Activated naive CD4-positive, alpha-beta T cell treated with anti-CD3 and anti-CD28 coated beads for 36 hours (primary cell): ENCODE measurements around the gene NALCN. TPM values are rescaled to one million over a fixed set of nuclear protein-coding genes. Genes with fewer than 3 reads are reported as not detected.
A peak's percentile ranks its signal among the peaks of the same experiment; 100 is the strongest.

Source experiments
- CTCF ChIA-PET: fragments of 350-600 bp; sonication (Branson Sonifier 250); formaldehyde crosslinking; loops from one replicate; lab custom pipeline; 2021; ENCODE audit warnings: antibody characterized with exemption; lab: Charles Lee
- DNase-seq: peaks from one replicate; pipeline ENCODE4 v3.0.0-alpha.2; 2020
- H3K27ac Mint-ChIP-seq: one replicate; pipeline ENCODE4 v1.8.0; 2021; ENCODE audit warnings: mild to moderate bottlenecking, mixed read lengths
- H3K27me3 Mint-ChIP-seq: one replicate; pipeline ENCODE4 v1.8.0; 2021; ENCODE audit warnings: low read depth, mixed read lengths
- H3K36me3 Mint-ChIP-seq: one replicate; pipeline ENCODE4 v1.8.0; 2021; ENCODE audit warnings: low read depth, mixed read lengths
- H3K4me1 Mint-ChIP-seq: one replicate; pipeline ENCODE4 v1.8.0; 2021; ENCODE audit warnings: low read depth, mixed read lengths
- H3K4me3 Mint-ChIP-seq: one replicate; pipeline ENCODE4 v1.8.0; 2021; ENCODE audit warnings: mild to moderate bottlenecking, moderate library complexity, mixed read lengths
- H3K9me3 Mint-ChIP-seq: one replicate; pipeline ENCODE4 v1.8.0; 2021; ENCODE audit warnings: mixed read lengths
- intact Hi-C: fragments of 100-400 bp; cut with micrococcal nuclease; formaldehyde crosslinking; loops from one replicate; pipeline ENCODE4 v1.15.1; 2023
- total RNA-seq, 2 experiments: library from RNA; stranded (reverse); gene quantifications; one replicate each; pipeline ENCODE4 v1.2.3, GENCODE V29; 2021

The NALCN gene
- total RNA-seq, 2 experiments from 2014 or later: not detected

- peaks cover 4% of the 10 kb centered on the region for H3K27me3 Mint-ChIP-seq
- intact Hi-C loops: loop anchor here (5.0 kb wide), 1 partner anchor 369 kb away; no protein-coding TSS in a partner anchor
- peaks cover 1% of the 10 kb centered on the region for H3K36me3 Mint-ChIP-seq
- no peak overlapping the region for H3K27ac Mint-ChIP-seq
- CTCF ChIA-PET: no interaction called here
- DNase-seq: peak; percentile 64
- no peak overlapping the region for H3K4me3 Mint-ChIP-seq
- H3K9me3 Mint-ChIP-seq: no peaks in the 10 kb centered on the region
- H3K4me1 Mint-ChIP-seq: peaks cover 2% of the 10 kb centered on the region
Observed at GRCh38 chr13:101258071-101258470, 158.2 kb downstream of the NALCN start.

GRCh38 chr13:101248739-101249514 lies 167.4 kb downstream of the NALCN start:
- DNase-seq: no peak
- H3K4me1 Mint-ChIP-seq: peaks cover 19% of the 10 kb centered on the region
- CTCF ChIA-PET: no interaction called here
- H3K27me3 Mint-ChIP-seq: peaks cover 2% of the 10 kb centered on the region
- H3K9me3 Mint-ChIP-seq: peaks cover 11% of the 10 kb centered on the region
- intact Hi-C loops: no loop called here
- no peak overlapping the region for H3K27ac Mint-ChIP-seq
- no peak overlapping the region for H3K4me3 Mint-ChIP-seq
- no peaks in the 10 kb centered on the region for H3K36me3 Mint-ChIP-seq

- Mint-ChIP-seq H3K27me3 (peaks cover under 1% of the 10 kb centered on the region), H3K36me3 (no peaks in the 10 kb centered on the region), H3K4me3 (no peak overlapping the region), H3K9me3 (no peaks in the 10 kb centered on the region), H3K27ac (no peak overlapping the region), H3K4me1 (peaks cover 21% of the 10 kb centered on the region)
- no peak for DNase-seq
- CTCF ChIA-PET: no interaction called here
- intact Hi-C loops: no loop called here
Observed at GRCh38 chr13:101242720-101243119, 173.6 kb downstream of the NALCN start.

- Mint-ChIP-seq H3K27ac (no peak overlapping the region), H3K9me3 (no peaks in the 10 kb centered on the region), H3K4me1 (peaks cover 2% of the 10 kb centered on the region), H3K36me3 (no peaks in the 10 kb centered on the region), H3K27me3 (no peaks in the 10 kb centered on the region), H3K4me3 (no peak overlapping the region)
- intact Hi-C loops: no loop called here
- CTCF ChIA-PET: no interaction called here
- no peak for DNase-seq
Observed at GRCh38 chr13:101238555-101238954, 177.8 kb downstream of the NALCN start.

- no peak for DNase-seq
- H3K27ac Mint-ChIP-seq: no peak overlapping the region
- peaks cover 5% of the 10 kb centered on the region for H3K9me3 Mint-ChIP-seq
- no peaks in the 10 kb centered on the region for H3K36me3 Mint-ChIP-seq
- H3K4me1 Mint-ChIP-seq: no peaks in the 10 kb centered on the region
- peaks cover under 1% of the 10 kb centered on the region for H3K27me3 Mint-ChIP-seq
- no peak overlapping the region for H3K4me3 Mint-ChIP-seq
- CTCF ChIA-PET: no interaction called here
- intact Hi-C loops: no loop called here
Observed at GRCh38 chr13:101231751-101232428, 184.4 kb downstream of the NALCN start.

- no peak overlapping the region for H3K27ac Mint-ChIP-seq
- intact Hi-C loops: no loop called here
- no peaks in the 10 kb centered on the region for H3K4me1 Mint-ChIP-seq
- H3K4me3 Mint-ChIP-seq: no peak overlapping the region
- H3K36me3 Mint-ChIP-seq: no peaks in the 10 kb centered on the region
- peaks cover 5% of the 10 kb centered on the region for H3K9me3 Mint-ChIP-seq
- H3K27me3 Mint-ChIP-seq: peaks cover 2% of the 10 kb centered on the region
- no peak for DNase-seq
- CTCF ChIA-PET: no interaction called here
Observed at GRCh38 chr13:101230271-101230890, 185.9 kb downstream of the NALCN start.

- CTCF ChIA-PET: interaction anchor here (0.7 kb wide), 1 partner anchor 609 kb away, joined by 3 read pairs; no protein-coding TSS in a partner anchor
- no peaks in the 10 kb centered on the region for H3K9me3 Mint-ChIP-seq
- no peaks in the 10 kb centered on the region for H3K4me1 Mint-ChIP-seq
- H3K27ac Mint-ChIP-seq: no peak overlapping the region
- H3K27me3 Mint-ChIP-seq: peaks cover 2% of the 10 kb centered on the region
- no peaks in the 10 kb centered on the region for H3K36me3 Mint-ChIP-seq
- intact Hi-C loops: loop anchor here (10.0 kb wide), 1 partner anchor 1995 kb away; no protein-coding TSS in a partner anchor
- H3K4me3 Mint-ChIP-seq: no peak overlapping the region
- no peak for DNase-seq
Observed at GRCh38 chr13:101219609-101220265, 196.6 kb downstream of the NALCN start.

- CTCF ChIA-PET: no interaction called here
- peaks cover 2% of the 10 kb centered on the region for H3K27me3 Mint-ChIP-seq
- intact Hi-C loops: loop anchor here (10.0 kb wide), 1 partner anchor 1996 kb away; no protein-coding TSS in a partner anchor
- no peak overlapping the region for H3K4me3 Mint-ChIP-seq
- DNase-seq: no peak
- H3K4me1 Mint-ChIP-seq: no peaks in the 10 kb centered on the region
- H3K9me3 Mint-ChIP-seq: no peaks in the 10 kb centered on the region
- no peak overlapping the region for H3K27ac Mint-ChIP-seq
- H3K36me3 Mint-ChIP-seq: no peaks in the 10 kb centered on the region
Observed at GRCh38 chr13:101218484-101218883, 197.8 kb downstream of the NALCN start.

GRCh38 chr13:101217086-101217485 lies 199.2 kb downstream of the NALCN start:
- intact Hi-C loops: loop anchor here (10.0 kb wide), 1 partner anchor 1998 kb away; no protein-coding TSS in a partner anchor
- no peak for DNase-seq
- CTCF ChIA-PET: no interaction called here
- Mint-ChIP-seq H3K4me1 (no peaks in the 10 kb centered on the region), H3K36me3 (no peaks in the 10 kb centered on the region), H3K4me3 (no peak overlapping the region), H3K9me3 (no peaks in the 10 kb centered on the region), H3K27me3 (peaks cover 2% of the 10 kb centered on the region), H3K27ac (no peak overlapping the region)

GRCh38 chr13:101211261-101211660 lies 205.0 kb downstream of the NALCN start:
- peaks cover 7% of the 10 kb centered on the region for H3K27me3 Mint-ChIP-seq
- no peaks in the 10 kb centered on the region for H3K36me3 Mint-ChIP-seq
- no peaks in the 10 kb centered on the region for H3K4me1 Mint-ChIP-seq
- CTCF ChIA-PET: no interaction called here
- DNase-seq: no peak
- H3K9me3 Mint-ChIP-seq: peaks cover 2% of the 10 kb centered on the region
- H3K4me3 Mint-ChIP-seq: no peak overlapping the region
- no peak overlapping the region for H3K27ac Mint-ChIP-seq
- intact Hi-C loops: loop anchor here (10.0 kb wide), 1 partner anchor 2004 kb away; no protein-coding TSS in a partner anchor

GRCh38 chr13:101210774-101211173 lies 205.5 kb downstream of the NALCN start:
- no peak overlapping the region for H3K4me3 Mint-ChIP-seq
- H3K9me3 Mint-ChIP-seq: peaks cover 2% of the 10 kb centered on the region
- peaks cover 7% of the 10 kb centered on the region for H3K27me3 Mint-ChIP-seq
- no peak overlapping the region for H3K27ac Mint-ChIP-seq
- H3K36me3 Mint-ChIP-seq: no peaks in the 10 kb centered on the region
- H3K4me1 Mint-ChIP-seq: no peaks in the 10 kb centered on the region
- no peak for DNase-seq
- intact Hi-C loops: loop anchor here (10.0 kb wide), 1 partner anchor 2004 kb away; no protein-coding TSS in a partner anchor
- CTCF ChIA-PET: no interaction called here
